Fibroblast of skin of back (primary cell): ENCODE results near the gene AFF1.

Source experiments
- DNase-seq: peaks from one replicate; pipeline ENCODE4 v3.0.0-alpha.2; 2013

The AFF1 gene

DNA sequence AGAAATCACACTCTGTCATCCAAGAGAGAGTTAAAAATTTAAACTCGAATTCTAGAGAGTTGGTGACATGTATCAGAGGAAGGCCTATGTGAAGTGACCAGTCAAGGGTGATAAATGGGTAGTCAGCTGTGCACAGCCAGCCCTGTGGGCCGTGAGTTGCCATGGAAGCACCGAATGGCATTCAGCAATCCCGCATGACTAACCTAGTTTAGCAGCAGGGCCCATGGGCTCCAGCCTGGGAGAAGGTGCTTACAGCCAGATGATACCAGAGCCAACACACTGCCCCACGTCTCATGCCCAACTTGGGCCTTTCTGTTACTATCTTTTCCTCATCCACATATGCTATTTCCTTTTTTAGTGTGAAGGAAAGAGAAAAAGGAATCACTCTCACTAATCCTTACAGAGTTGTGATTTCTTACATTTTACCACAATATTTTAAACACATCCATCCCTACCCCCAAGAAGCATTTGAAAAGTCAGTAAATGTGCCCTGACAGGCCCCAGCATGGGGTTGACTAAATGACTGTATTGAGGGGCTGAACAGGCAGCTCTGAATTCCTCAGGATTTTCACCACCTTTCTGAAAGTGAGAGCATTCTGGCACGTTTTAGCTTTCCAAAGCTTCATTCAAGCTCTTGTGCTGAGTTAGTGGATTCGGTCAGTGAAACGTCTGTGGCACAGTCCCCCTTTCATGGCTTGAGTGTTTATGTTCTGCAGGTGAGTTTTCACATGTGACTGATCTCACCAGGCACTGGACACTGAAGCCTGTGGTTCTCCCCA lies 104.2 kb downstream of the AFF1 start:
- DNase-seq: peak; percentile 83

DNA sequence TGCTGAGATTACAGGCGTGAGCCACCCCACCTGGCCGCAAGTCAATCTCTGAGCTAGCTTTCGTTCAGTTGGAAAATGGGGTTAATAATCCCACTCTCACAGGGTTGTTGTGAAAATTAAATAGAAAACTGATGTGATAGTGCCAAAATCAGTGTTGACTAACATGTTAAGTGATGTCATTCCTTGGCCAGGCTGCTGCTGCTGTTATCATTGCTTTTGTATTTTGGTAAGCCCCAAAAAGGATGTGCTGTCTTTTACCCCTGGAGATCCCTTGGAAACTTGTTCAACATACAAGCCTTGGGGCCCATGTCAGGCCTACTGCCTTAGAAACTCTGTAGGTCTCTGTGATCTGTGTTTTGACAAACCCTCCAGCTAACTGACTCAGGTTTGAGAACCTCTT lies 106.3 kb downstream of the AFF1 start:
- DNase-seq: no peak

DNA sequence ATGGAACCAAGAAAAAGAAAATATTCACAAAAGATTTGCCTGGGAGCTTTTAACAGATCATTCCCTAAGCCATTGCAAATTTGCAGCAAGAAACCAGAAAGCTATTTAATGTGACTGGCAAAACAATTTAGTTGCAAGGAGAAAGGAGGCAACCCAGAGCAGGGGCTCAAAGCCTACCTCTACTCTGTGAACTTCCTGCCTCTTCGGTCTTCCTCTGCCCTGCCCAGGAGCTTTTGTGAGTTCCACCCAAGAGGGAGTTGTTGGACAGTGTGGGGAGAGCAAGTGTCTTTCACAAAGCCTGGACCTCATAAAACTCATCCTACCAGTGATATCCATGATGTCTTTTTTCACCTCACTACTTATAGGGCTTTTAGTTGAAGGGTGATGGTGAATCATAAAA lies 107.4 kb downstream of the AFF1 start:
- no peak for DNase-seq

DNA sequence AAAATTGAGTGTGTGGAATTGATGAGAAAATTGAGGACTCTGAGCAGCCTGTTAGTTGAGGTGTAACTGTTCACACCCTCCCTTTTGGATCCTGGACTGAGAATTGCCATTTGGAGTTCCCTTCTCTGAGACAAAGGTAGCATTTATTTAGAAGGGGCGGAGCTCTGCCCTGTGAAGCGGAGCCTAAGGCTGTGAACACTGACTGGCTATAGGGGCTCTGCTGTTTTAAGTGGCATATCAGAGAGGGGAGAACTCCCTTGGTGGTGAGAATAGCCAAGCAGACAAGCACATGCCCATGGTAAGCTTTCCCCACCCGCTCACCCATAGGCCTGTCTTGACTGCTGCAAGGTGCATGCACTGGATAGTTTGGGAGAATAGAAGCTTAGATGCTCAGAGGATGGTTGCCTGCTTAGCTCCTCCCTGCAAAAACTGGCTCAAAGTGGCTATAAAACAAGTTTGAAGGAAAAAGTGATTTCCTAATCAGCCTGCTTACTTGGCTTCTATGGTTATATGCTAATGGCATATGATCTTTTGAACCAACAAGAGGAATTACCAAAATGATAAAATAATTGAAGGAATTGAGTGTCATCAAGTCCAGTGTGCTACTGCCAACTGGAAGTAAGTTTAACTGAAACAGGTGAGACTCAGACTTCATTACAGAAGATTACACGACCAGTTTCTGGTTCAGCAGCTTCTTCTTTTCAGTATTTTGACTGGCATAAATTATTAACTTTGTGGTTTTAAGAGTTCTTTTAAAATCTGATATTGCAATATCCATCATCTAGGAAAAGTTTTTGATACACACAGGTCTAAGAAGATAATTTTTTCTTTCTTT lies 108.4 kb downstream of the AFF1 start:
- DNase-seq: no peak

DNA sequence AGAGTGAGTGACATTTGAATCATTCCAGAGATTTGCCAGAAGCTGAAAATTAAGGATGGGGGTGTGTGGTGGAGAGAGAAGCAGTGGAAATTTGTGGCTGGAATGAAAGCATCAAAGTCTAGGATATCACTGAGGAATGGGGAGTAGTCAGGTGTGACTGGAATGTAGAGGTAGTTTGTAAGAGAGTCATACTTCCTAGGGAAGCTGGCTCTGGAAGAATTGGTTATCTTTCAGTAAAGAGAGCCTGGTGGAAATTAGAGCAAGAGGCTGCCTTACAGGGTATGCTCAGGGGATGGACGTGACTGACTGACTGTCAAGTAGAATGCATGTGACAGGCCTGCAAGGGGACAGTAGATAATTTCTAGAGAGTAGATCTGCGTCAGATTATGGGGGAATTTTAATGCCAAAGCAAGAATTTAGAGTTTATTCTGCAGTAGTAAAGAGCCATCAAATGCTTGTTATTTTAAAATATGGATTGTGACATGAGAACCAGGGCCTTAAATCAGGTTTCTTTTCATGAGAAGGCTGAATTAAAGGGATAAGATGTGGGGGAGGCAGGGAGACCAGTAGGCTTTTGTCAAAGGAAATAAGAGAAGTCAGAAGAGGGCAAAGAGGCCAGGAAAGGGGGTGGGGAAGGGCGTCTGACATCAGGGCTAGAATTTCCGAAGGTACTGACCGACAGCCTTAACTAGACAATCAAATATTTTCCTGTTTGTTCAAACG lies 109.9 kb downstream of the AFF1 start:
- no peak for DNase-seq

DNA sequence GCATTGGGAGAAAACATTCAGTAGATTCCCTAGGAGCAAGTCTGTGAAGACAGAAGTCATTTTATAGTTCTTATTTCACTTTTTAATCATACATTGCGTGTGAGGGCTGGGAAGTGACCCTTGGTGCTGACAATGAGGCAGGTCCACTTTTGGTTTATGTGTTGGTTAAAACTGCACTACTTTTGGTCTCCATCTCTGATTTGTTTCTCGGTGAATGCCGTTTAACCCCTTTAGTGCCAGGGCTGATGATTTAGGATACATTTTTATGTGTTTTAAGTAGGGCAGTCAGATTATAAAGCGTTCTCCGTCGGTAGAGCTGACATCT lies 110.4 kb downstream of the AFF1 start:
- DNase-seq: no peak

DNA sequence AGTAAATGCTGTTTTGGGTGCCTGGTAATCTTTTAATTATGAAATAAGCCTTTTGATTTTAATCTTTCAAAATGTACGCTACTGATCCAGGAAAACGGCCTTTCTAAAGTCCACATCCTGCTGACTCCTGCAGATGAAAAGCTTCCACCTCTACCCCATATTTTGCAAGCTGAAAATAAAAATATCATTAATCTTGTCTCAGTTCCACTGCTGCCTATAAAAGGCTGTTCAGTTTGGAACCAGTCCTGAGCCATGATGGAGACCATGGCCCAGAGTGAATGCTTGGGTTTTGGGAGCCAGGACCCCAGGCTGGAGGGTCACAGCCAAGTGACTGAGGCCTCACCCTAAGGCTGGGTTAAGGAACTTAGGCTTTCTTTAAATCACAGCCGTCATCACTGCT lies 110.8 kb downstream of the AFF1 start:
- no peak for DNase-seq

DNA sequence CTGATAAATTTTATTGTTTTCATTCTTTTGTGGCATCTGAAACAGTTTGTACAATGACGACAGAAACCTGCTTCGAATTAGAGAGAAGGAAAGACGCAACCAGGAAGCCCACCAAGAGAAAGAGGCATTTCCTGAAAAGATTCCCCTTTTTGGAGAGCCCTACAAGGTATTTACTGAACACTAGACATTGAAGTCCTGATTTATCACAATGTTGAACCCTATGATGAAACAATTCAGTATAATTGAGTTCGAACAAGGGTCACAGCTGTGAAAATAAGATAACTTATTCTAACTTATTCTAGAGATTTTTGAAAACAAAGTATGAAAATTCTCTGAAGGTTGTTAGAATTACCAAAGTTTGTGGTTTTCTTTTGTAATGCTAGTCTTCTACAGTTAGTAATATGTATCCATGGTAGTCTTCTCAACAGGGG lies 111.3 kb downstream of the AFF1 start:
- DNase-seq: no peak

DNA sequence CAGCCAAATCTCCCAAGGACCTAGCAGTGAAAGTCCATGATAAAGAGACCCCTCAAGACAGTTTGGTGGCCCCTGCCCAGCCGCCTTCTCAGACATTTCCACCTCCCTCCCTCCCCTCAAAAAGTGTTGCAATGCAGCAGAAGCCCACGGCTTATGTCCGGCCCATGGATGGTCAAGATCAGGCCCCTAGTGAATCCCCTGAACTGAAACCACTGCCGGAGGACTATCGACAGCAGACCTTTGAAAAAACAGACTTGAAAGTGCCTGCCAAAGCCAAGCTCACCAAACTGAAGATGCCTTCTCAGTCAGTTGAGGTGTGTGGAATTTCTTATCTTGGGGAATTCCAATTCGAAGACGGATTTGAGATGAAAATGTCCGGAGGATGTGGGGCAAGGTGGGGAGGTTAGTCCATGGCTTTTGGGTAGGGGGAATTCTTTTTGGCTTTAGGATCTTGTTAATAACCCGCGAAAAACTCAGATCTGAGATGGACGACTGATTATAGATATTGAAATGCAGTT lies 112.5 kb downstream of the AFF1 start:
- DNase-seq: no peak

DNA sequence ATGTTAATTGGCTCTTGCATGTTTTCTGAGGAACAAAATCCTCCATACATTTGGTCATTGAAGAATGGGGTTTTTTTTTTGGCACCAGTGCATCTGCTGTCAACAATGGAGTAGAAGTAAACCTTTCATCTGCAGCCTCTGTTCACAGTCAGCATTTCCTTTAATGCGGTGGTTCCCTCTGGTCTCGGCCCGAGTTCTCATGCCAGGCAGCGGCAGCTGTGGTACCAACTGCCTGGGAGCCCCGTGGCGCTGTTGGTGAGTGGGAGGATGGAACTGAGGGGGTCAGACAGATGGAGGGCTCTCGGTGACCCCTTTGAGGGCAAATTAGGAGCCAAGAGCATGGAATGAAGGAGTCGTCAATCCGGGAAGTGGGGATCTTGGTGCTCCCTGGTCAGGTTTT lies 114.7 kb downstream of the AFF1 start:
- no peak for DNase-seq

DNA sequence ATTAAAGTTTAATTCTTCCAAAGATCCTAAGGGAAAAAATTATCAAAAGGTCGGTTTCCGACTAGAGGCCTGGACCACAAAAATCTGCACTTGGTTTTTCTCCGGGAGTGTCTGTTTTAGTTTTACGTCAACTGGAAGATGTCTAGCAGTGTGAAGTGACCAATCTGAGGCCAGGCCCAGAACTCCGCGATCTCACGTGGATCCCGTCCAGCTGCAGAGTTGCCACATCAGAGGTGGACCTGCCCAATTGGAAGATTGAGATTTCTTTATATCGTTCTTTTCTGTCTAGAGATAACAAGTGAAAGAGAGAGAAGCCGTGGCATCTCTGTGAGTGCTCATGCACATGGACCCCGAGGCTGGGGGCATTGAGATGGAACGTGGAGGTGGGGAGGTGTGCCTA lies 115.8 kb downstream of the AFF1 start:
- no peak for DNase-seq

DNA sequence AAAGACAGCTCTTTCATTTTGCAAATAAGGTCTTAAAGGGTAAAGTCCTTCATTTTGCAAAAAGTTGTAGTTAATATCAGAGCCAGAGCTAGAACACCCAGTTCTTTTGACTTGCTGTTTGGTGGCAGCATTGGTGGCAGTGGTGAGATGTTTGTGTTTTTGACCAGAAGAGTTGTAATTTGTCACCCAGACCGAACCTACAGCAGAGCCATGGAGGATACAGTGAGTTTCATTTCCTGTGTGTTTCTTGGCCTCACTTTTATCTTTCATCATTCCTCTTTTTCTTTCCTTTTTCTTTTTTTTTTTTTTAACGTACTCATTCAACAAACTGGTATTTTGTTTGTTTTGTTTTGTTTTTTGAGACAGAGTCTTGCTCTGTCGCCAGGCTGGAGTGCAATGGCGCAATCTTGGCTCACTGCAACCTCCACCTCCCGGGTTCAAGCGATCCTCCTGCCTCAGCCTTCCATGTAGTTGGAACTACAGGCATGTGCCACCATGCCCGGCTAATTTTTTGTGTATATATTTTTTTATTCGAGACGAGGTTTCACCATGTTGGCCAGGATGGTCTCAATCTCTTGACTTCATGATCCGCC lies 116.4 kb downstream of the AFF1 start:
- no peak for DNase-seq

DNA sequence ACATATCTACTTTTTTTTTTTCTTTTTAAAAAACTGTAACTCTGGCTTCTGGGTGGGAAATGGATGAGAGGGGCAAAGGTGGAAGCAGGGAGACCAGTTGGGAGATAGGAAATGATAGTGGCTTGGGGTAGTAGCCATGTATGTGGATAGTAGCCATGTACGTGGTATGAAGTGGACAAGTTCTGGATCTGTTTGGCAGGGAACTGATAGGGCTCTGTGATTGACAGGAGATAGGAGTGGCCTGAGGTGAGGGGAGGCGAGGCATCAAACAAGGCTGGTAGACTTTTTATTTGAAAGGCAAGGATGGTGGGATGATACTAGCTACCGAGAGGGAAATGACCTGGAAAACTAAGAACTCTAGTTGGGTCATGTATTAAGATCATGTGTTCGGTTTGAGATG lies 117.8 kb downstream of the AFF1 start:
- no peak for DNase-seq

DNA sequence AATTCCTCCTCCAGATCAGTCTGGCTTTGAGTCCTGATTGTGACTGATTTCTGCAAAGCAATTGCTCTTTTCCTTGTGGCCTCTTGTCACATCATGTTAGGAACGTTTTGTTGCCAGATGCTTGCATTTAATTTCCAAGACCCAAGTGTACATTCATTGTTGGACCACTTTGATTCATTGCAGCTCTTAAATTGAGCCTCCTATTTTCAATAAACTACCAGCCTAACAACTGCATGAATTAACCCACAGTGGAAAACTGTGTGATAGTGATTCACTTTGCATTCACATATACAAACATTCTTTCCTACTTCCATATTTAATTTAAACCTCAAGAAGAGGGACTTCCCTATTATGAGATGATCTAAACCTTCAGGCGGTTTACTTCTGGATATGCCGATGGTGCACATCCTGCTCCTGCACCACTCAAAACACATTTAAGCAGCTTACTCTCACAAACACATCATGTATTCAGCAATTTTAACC lies 118.4 kb downstream of the AFF1 start:
- no peak for DNase-seq

DNA sequence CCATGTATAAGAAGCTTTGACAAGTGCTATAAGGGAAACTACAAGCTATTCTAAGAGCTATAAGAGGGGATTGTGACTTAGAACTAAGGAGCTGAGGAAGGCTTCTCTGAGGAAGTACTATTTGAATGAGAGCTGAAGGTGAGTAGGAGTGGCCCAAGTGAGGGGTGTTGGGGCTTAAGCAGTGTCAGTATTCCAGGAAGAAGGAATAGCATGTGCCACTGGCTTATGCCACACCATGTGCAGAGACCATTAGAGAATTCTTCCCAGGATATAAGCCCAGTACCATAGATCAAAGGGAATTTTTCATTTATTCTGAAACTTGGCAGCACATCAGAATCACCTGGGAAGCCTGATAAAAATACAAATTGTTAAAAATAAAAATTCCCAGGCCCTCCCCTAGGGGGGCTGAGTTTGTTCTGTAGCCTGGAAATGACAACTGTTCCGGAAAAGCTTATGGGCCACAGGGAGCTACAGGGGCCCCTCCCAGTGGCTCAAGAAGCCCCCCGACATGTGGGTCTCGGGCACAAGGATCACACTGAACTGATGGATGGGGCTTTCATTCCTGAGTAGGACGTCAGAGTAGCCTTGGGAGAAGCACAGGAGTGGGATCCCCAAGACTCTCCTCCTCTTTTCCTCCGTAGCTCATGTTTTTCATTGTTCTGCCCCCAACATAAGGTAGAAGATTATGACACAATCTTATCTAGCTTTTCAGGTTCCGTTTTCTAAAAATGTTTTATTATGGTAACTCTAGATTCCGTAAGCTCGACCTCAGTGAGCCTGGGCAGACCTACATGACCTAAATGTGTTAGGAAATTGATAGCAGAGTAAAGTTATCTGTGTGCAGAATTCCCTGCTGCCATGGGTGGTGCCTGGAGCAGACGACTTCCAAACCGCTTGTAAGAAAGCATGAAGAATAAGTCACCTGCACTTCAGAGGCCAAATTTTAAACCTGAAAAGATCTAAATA lies 119.3 kb downstream of the AFF1 start:
- no peak for DNase-seq

DNA sequence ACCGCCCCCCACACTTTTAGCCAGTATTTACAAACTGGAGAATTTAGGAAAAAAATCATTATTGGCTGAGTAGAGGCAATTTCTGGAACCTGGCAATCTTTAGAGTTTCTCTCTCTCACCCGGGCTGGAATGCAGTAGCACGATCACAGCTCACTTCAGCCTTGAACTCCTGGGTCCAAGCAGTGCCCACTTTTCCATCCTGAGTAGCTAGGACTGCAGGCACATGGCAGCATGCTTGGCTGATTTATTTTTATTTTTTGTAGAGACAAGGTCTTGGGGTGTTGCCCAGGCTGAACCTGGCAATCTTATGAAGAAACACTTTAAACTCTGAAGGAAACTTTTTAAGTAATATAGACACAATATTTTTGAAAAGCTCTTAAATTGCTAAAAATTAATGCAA lies 120.1 kb downstream of the AFF1 start:
- DNase-seq: no peak

DNA sequence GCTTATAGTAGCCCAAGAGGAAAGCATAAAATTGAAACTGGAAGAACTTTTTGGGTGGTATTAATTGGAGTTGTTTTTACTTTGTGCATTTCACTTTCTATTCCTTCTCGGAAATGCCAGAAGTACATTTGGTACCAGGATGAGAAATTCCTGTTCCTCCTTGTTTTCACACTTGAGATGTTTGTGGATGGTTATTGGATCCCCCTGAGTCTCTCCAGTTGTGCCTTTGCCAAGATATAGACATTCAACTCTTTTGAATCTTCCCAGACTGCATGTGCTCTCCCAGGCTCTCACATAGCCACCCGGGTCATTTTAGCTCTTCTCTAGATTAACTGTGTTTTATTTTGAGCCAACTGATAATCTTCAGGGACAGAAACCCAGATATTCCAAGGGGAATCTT lies 120.5 kb downstream of the AFF1 start:
- no peak for DNase-seq

DNA sequence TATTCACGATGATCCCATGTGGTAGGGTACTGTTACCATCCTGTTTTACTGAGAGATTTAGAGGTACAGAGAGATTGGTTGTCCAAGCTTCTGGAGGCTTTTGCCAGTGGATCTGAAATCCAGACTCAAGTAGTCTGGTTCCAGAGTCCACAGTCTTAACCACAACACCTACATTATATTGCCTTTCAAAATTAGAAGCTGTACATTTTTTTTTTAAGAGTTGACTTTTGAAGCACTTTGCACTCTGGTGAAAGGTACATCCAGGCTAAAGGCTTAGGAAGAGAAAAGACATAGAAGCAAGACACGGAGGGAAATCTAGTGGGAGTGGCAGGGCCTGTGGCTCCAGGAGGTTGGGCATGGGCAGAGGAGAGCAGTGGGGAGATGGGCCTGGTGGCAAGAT lies 122.1 kb downstream of the AFF1 start:
- no peak for DNase-seq

DNA sequence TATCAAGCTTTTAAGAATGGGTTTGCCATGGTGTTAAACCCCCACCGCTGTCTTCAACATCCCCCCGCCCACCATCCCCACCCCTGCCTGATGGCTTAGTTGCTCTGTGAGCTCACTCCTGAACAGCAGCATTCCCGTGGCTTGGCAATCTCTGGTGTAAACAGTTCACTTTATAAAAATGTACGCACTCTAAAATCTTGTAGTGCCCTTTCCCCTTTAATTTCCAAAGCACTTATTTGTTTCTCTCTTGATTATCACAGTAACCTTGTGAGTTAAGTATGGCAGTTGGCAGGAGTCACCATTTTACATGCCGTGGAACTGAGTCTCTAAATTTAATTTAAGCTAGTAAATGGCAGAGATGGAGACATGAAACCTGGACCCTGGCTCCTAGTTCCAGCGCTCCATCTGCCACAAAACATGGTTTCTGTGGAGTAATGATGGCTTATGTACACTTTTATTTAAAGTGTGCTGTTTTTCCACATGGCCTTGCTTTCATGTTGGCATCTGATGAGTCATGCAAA lies 123.1 kb downstream of the AFF1 start:
- no peak for DNase-seq

DNA sequence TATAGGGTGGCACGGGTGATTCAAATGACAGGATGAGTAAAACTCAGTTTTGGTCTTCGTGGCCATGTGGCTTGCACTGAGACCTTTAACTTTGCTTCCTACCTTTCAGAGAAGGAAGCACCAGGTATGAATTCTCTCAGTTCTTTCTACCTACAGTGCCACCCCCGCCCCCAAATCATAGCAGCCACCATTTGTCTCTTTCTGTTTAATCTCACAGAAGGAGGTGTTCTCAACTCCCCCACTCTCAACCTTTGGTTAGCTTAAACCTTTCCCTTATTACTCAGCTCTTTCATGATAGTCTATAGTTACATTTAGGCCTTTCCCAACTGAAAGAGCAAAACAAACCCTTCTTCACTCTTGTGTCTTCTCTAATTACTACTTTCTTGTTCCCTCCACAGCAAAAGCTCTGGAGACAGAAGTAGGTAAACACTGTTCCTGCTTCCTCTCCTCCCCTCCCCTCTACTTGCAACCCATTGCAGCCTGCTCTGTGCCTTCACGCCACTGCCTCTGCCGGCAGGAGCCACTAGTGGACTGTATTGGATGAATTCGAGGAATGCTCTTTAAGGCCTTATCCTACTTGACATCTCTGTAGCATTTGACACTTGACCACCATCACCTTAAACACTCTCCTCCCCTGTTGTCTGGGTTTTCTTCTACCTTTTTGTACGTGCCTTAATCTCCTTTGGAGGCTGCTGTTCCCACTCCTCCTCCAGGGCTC lies 123.7 kb downstream of the AFF1 start:
- DNase-seq: no peak

DNA sequence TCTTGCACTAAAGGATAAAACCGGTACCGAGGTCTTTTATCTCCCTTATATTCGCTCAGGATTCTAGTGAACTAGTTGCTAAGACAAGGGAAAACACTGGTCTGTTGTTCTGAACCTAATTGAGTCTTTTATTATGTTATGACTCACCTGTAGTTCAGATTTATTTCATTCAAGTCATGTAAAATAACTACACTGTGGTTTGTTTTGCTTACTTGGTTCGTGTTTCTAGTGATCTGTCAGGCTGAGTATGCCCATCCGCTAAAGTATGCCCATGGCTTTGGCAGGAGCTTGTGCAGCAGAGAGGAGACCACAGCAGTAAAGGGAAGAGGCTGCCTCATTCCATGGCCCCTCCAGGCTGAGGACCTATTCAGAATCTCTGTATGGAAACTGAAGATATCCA lies 126.1 kb downstream of the AFF1 start:
- DNase-seq: peak; percentile 74
